Tibial artery (tissue), 4 donors: Measurements from ENCODE around the gene MAP3K2.

ENCODE experiments used
- DNase-seq, 2 donors: peaks; one replicate each; pipeline ENCODE4 v3.0.0-alpha.2; 2019
- H3K27ac ChIP-seq, 2 donors: fragments of 200-600 bp; sonication (generic) in 1 of 2; 1 replicate in 1 of 2; 2 replicates in 1 of 2; pipeline ENCODE4 v1.5.1; 2018 to 2019; ENCODE audit warnings: mild to moderate bottlenecking in 1 of 2
- H3K27me3 ChIP-seq, 2 donors: fragments of 200-600 bp; sonication (generic) in 1 of 2; one replicate each; pipeline versions ENCODE4 v1.5.1 to v1.6.0; 2016 to 2019
- H3K36me3 ChIP-seq, 3 donors: fragments of 200-600 bp; sonication (generic) in 2 of 3; one replicate each; pipeline ENCODE4 v1.5.1; 2016 to 2019; ENCODE audit warnings: mild to moderate bottlenecking in 2 of 3
- H3K4me1 ChIP-seq, 4 donors: fragments of 200-600 bp; sonication (generic) in 2 of 4; 1 replicate in 3 of 4; 2 replicates in 1 of 4; pipeline ENCODE4 v1.5.1; 2016 to 2019
- H3K4me3 ChIP-seq, 2 donors: fragments of 200-600 bp; sonication (generic) in 1 of 2; 1 replicate in 1 of 2; 2 replicates in 1 of 2; pipeline ENCODE4 v1.5.1; 2018 to 2019; ENCODE audit warnings: mild to moderate bottlenecking in 2 of 2
- H3K9me3 ChIP-seq, 3 donors: fragments of 200-600 bp; sonication (generic) in 1 of 3; one replicate each; pipeline ENCODE4 v1.5.1; 2016 to 2019
- intact Hi-C: fragments of 100-400 bp; cut with DNase I; formaldehyde crosslinking; loops from one replicate; pipeline ENCODE4 v1.15.0; 2023; ENCODE audit warnings: low total_unique reads
- TF ChIP-seq, protein P1 (sequence below), 2 experiments: fragments of 200-600 bp in 1 of 2; fragments of 450-650 bp in 1 of 2; IDR thresholded peaks; one replicate each; pipeline ENCODE4 v1.5.1; 2017 to 2019; ENCODE audit warnings: antibody characterized with exemption in 2 of 2, mild to moderate bottlenecking in 1 of 2, moderate library complexity in 1 of 2

MAP3K2 gene

DNA sequence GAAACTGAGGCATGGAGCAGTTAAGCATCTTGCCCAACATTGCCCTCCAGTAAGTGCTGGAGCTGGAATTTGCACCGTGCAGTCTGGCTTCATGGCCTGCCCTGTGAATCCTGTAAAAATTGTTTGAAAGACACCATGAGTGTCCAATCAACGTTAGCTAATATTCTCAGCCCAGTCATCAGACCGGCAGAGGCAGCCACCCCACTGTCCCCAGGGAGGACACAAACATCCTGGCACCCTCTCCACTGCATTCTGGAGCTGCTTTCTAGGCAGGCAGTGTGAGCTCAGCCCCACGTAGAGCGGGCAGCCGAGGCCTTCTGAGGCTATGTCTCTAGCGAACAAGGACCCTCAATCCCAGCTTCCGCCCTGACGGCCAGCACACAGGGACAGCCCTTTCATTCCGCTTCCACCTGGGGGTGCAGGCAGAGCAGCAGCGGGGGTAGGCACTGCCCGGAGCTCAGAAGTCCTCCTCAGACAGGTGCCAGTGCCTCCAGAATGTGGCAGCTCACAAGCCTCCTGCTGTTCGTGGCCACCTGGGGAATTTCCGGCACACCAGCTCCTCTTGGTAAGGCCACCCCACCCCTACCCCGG is 31.8 kb upstream of the MAP3K2 start:
- no peaks in the 10 kb centered on the region for H3K36me3 ChIP-seq
- intact Hi-C loops = loop anchor here (5.0 kb wide), 1 partner anchor 47 kb away; no protein-coding TSS in a partner anchor

DNA sequence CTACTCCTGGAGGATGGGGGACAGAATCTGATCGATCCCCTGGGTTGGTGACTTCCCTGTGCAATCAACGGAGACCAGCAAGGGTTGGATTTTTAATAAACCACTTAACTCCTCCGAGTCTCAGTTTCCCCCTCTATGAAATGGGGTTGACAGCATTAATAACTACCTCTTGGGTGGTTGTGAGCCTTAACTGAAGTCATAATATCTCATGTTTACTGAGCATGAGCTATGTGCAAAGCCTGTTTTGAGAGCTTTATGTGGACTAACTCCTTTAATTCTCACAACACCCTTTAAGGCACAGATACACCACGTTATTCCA is 31.3 kb upstream of the MAP3K2 start:
- H3K27ac ChIP-seq = peak overlapping the region in 1 of 2 donors; percentile 32
- peaks cover 2 to 26% of the 10 kb centered on the region in 2 donors for H3K27me3 ChIP-seq
- intact Hi-C loops = loop anchor here (5.0 kb wide), 1 partner anchor 47 kb away; no protein-coding TSS in a partner anchor
- H3K4me1 ChIP-seq = peaks cover 0 to 59% (median 46%) of the 10 kb centered on the region in 4 donors
- DNase-seq = no peak
- no peaks in the 10 kb centered on the region for H3K9me3 ChIP-seq
- no peak overlapping the region for H3K4me3 ChIP-seq
- no peaks in the 10 kb centered on the region for H3K36me3 ChIP-seq
- TF ChIP-seq, protein P1, sequence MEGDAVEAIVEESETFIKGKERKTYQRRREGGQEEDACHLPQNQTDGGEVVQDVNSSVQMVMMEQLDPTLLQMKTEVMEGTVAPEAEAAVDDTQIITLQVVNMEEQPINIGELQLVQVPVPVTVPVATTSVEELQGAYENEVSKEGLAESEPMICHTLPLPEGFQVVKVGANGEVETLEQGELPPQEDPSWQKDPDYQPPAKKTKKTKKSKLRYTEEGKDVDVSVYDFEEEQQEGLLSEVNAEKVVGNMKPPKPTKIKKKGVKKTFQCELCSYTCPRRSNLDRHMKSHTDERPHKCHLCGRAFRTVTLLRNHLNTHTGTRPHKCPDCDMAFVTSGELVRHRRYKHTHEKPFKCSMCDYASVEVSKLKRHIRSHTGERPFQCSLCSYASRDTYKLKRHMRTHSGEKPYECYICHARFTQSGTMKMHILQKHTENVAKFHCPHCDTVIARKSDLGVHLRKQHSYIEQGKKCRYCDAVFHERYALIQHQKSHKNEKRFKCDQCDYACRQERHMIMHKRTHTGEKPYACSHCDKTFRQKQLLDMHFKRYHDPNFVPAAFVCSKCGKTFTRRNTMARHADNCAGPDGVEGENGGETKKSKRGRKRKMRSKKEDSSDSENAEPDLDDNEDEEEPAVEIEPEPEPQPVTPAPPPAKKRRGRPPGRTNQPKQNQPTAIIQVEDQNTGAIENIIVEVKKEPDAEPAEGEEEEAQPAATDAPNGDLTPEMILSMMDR (IDR thresholded peaks at IDR 0.05) = no peak

More for the DNA sequence above, 31.8 kb upstream of the MAP3K2 start:
- Histone ChIP-seq H3K27ac (peak overlapping the region in 1 of 2 donors; percentile 32), H3K4me1 (peaks cover 0 to 55% (median 42%) of the 10 kb centered on the region in 4 donors), H3K4me3 (no peak overlapping the region), H3K27me3 (peaks cover 2 to 26% of the 10 kb centered on the region in 2 donors), H3K9me3 (no peaks in the 10 kb centered on the region)
- peak in 1 of 2 donors; percentile 85 for DNase-seq
- TF ChIP-seq, protein P1 (IDR thresholded peaks at IDR 0.05) = no peak

DNA sequence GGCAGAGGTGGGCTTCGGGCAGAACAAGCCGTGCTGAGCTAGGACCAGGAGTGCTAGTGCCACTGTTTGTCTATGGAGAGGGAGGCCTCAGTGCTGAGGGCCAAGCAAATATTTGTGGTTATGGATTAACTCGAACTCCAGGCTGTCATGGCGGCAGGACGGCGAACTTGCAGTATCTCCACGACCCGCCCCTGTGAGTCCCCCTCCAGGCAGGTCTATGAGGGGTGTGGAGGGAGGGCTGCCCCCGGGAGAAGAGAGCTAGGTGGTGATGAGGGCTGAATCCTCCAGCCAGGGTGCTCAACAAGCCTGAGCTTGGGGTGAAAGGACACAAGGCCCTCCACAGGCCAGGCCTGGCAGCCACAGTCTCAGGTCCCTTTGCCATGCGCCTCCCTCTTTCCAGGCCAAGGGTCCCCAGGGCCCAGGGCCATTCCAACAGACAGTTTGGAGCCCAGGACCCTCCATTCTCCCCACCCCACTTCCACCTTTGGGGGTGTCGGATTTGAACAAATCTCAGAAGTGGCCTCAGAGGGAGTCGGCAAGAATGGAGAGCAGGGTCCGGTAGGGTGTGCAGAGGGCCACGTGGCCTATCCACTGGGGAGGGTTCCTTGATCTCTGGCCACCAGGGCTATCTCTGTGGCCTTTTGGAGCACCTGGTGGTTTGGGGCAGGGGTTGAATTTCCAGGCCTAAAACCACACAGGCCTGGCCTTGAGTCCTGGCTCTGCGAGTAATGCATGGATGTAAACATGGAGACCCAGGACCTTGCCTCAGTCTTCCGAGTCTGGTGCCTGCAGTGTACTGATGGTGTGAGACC is 30.7 kb upstream of the MAP3K2 start, which contains the start of gene PROC:
Gene PROC, plus strand, starts transcription at position 128 of the 812 bp plus-strand sequence. CDS start 1,516 bp downstream, outside the sequence.
- H3K9me3 ChIP-seq = no peaks in the 10 kb centered on the region
- H3K4me1 ChIP-seq = peaks cover 0 to 62% (median 47%) of the 10 kb centered on the region in 4 donors
- no peaks in the 10 kb centered on the region for H3K36me3 ChIP-seq
- H3K27me3 ChIP-seq = peaks cover 2 to 21% of the 10 kb centered on the region in 2 donors
- TF ChIP-seq, protein P1 (IDR thresholded peaks at IDR 0.05) = no peak
- H3K4me3 ChIP-seq = no peak within 1 kb of the TSS
- peak within 1 kb of the TSS in 1 of 2 donors; percentile 32 for H3K27ac ChIP-seq
- intact Hi-C loops = loop anchor here (5.0 kb wide), 1 partner anchor 46 kb away; no protein-coding TSS in a partner anchor
- DNase-seq = no peak

DNA sequence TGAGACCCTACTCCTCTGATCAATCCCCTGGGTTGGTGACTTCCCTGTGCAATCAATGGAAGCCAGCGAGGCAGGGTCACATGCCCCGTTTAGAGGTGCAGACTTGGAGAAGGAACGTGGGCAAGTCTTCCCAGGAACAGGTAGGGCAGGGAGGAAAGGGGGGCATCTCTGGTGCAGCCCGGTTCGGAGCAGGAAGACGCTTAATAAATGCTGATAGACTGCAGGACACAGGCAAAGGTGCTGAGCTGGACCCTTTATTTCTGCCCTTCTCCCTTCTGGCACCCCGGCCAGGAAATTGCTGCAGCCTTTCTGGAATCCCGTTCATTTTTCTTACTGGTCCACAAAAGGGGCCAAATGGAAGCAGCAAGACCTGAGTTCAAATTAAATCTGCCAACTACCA is 29.6 kb upstream of the MAP3K2 start:
- intact Hi-C loops = loop anchor here (5.0 kb wide), 1 partner anchor 45 kb away; no protein-coding TSS in a partner anchor
- Histone ChIP-seq H3K27ac (no peak overlapping the region), H3K27me3 (peaks cover 1 to 10% of the 10 kb centered on the region in 2 donors), H3K4me1 (peaks cover 0 to 59% (median 41%) of the 10 kb centered on the region in 4 donors), H3K36me3 (no peaks in the 10 kb centered on the region), H3K4me3 (no peak overlapping the region), H3K9me3 (no peaks in the 10 kb centered on the region)
- TF ChIP-seq, protein P1 (IDR thresholded peaks at IDR 0.05) = no peak
- DNase-seq = no peak

DNA sequence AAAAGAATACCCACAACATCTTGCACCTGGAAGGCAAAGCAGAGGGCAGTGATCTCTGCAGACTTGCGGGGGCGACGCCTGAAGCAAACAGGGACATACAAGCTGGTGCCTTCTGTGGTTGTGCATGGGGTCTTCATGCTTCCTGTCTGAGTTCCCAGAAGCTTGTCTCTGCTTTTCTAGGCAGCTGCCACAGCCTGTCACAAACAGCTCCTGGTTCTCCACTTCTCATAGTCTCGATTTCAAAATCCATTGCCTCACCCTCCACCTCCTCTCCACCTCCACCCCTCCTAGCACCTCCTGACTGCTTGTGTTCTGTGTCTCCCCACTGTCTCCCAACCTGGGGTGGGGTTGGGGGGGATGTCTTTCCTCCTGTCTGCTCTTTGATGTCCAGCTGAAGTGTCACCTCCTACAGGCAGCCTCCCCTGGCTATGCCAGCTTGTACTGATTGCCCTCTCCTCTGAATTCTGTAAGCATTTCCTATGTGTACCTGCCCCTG is 28.8 kb upstream of the MAP3K2 start:
- intact Hi-C loops = loop anchor here (5.0 kb wide), 1 partner anchor 44 kb away; no protein-coding TSS in a partner anchor
- DNase-seq = no peak

More for the DNA sequence above, 28.8 kb upstream of the MAP3K2 start:
- Histone ChIP-seq H3K36me3 (no peaks in the 10 kb centered on the region), H3K4me1 (peaks cover 0 to 65% (median 42%) of the 10 kb centered on the region in 4 donors), H3K4me3 (peak overlapping the region in 1 of 2 donors; percentile 42), H3K27me3 (peaks cover 0 to 2% of the 10 kb centered on the region in 2 donors), H3K9me3 (no peaks in the 10 kb centered on the region), H3K27ac (no peak overlapping the region)
- TF ChIP-seq, protein P1 (IDR thresholded peaks at IDR 0.05) = no peak
